ENCODE data around the gene GP1BB.

- TF ChIP-seq CTCF (IDR thresholded peaks at IDR 0.05) (no peak), POLR2A (IDR thresholded peaks at IDR 0.05) (no peak)
These were observed 1.8 kb upstream of the GP1BB start for GRCh38 chr22:19721330-19722177.
